Measurements from ENCODE around the gene HHIPL2. TPM values are rescaled to one million over a fixed set of nuclear protein-coding genes. Genes with fewer than 3 reads are reported as not detected.

The HHIPL2 gene
- total RNA-seq (ENCODE audit: low replicate concordance), result 0.15 and 0.35 TPM in 2 replicates

GRCh38 chr1:222547944-222548671, at the start of gene HHIPL2:
HHIPL2 (minus strand) TSS chr1:222548104; CDS start chr1:222548044, 60 bp downstream.

GRCh38 chr1:222589462-222590302, 41.8 kb upstream of the HHIPL2 start, which contains the start of gene TAF1A:
TAF1A (minus strand) TSS chr1:222589933.

Other genes starting within 250 kb of the HHIPL2 start
- 4.9 and 6.5 TPM in 2 replicates for gene TAF1A, start 41.8 kb upstream of the HHIPL2 start, total RNA-seq (ENCODE audit: low replicate concordance)
- 34.4 and 38.8 TPM in 2 replicates for gene MIA3, start 70.0 kb upstream of the HHIPL2 start, total RNA-seq (ENCODE audit: low replicate concordance)
- 34.1 and 42.8 TPM in 2 replicates for gene AIDA, start 164.4 kb upstream of the HHIPL2 start, total RNA-seq (ENCODE audit: low replicate concordance)
- 15.7 and 26.5 TPM in 2 replicates for gene BROX, start 164.5 kb upstream of the HHIPL2 start, total RNA-seq (ENCODE audit: low replicate concordance)
- gene FAM177B, start 189.1 kb upstream of the HHIPL2 start, total RNA-seq (ENCODE audit: low replicate concordance), result not detected in 2 replicates